CD4-positive, alpha-beta T cell treated with Interleukin-15 for 4 hours (primary cell): Measurements from ENCODE around the gene ELL2.
"Not testable (repeated sequence)": the region's sequence is repeated elsewhere in the genome, so short reads cannot be mapped to it uniquely, and the experiment has no call there.

Experiments
- DNase-seq: peaks from one replicate; pipeline ENCODE4 v3.0.0-alpha.2; 2020; ENCODE audit warnings: low spot score

Gene ELL2

DNA sequence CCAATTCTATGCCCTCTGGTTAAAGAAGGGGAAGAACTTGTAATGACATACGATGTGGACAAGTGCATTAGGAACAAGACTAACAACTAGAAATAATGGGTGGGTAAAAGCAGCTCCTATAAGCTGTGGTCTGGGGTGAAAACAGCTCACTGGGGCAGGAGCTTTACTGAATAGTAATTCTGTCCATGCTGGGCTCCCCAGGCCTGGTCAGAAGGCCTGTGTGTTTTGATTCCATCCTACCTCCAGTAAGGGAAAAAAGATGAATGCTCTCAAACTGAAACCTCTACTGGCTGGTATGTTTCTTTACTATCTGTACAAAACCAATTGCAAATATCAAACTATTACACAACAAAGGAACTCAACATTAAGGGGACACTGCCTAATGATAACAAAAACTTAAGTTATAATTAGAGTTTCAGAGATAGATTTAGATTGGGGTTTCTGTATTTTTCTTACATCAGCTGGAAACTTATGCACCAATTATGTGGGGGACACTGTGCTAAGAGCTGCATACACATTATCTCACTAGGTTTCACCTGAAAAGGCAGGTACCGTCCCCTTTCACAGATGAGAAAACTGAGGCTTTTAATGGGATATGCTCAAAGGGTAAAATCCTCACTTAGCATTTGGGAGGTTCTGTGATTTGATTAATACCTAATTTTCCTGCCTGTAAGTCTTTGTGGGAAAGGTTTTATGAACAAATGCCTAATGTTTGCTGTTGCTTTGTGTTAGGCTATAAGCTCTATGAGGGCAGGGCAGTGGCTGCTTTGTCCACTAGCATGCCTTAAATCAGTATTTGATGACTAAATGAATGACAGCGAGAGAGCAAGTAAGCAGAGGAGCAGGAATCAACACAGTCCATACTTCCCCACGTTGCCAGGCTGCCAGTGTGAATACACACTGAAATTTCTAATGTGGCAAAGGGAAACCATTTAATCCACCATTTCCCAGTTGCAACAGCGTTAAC lies 53.6 kb downstream of the ELL2 start:
- DNase-seq = no peak

DNA sequence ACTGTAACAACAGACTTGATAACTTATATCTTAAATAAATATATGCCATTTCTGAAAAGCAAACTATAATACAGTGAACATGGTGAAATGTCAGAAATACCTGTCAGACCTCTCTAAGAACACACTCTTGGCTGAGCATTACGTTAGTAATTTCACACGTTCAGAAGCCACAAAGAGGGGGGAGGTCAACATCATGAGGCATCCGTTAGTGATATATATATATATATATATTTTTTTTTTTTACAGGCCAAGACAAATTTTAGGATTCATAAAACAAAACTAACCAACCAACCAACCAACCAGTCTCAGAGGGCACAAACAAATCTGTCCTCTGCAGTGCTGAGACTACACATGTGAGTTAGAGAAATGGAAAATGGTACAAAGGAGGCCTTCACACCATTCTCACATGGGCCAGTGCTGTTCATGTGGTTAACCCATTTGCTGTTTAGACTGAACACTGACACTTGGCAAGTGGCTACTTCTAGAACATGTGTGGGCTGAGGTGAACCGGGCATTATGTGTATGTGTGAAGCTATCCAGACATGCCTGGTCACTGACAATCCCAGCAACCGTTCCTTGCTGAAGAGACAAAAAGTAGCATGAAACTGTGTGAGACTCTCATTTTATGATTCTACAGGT lies 54.5 kb downstream of the ELL2 start:
- no peak for DNase-seq

DNA sequence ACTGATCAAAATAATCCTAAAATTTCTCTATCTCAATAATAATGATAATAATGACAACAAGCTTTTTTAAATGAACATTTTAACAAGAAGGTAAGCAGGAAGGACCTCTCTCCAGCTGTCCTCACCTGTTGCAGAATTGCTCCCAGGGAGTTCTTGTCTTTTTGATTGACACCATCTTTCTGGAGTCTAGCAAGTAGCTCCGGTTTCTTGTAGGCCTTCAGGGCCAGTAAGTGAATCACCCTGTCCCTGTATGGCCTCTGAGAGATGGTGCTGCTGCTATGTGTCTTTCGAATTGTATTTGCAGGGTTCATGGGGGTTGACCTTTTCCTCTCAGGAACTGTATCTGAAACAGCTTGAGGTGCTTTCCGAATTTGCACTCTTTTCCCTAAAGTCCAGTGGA lies 55.3 kb downstream of the ELL2 start:
- DNase-seq = not testable (repeated sequence)

DNA sequence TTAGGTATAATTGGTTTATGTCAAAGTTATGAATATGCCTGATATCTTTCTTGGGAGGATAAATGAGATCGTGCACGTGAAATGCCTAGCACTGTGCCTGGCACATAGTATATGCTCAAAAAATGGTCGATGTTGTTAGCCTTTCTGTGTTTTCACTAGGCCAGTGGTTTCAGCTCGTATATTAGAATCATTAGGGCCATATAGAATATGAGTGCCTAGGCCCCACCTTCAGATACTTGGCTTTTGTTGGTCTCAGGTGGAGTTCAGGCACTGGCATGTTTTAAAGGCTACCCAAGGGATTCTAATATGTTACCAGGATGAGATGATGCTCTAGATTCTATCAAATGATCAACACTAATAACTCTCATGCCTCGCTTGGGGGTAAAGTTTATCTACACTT lies 56.8 kb downstream of the ELL2 start:
- DNase-seq = no peak

DNA sequence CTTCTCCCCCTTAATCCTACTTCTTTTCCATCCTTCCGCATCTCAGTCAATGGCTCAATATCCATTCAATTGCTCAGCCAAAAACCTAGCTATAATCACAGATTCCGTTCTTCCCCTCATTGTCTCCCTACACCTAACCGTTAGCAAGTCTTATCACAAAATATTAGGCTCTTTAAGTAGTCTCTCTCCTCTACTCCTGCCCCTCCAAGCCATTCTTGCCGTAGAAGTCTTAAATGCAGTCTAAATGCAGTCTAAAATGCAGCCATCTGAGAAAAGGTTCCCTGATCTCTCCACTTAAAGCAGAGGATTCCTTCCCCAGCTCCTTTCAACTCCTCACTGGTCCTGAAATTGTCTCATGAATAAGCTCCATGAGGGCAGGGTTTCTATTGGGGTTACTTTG lies 57.8 kb downstream of the ELL2 start:
- DNase-seq = no peak

DNA sequence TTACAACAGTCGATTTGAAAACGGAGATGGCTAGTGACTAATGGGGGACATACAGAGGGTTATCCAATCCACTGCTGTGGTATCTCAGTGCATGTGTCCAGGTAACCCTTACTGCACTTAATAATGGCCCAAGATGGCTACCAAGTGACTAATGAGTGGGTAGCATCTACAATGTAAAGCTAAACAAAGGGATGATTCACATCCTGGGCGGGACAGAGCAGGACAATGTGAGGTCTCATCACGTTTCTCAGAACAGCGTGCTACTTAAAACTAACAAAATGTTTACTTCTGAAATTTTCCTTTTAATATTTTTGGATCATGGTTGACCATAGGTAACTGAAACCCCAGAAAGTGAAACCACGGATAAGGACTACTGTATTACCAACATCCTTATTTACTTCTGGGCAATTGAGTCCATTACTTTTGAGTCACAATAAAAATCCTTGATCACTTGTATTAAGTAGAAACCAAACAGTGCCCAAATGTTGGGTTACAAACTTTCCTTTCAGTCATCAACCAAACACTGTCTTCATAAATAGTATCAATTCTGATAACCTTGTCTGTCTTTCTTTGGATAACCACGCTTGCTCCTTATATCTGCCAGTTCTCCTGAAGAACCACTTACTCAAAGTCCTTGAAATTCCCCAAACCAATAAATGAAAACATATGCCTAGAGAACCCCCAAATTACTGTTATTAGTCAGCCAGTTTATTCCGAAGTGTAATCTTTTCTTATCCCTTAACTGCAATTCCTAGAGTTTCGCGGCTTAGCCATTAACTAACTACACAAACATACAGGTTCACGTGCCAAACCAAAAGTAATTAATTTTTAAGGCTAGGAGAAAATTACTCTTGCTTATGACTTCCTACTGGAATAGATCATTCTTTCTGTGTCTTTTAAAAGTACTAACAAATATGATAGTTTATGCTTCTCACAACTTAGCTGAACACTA lies 59.7 kb downstream of the ELL2 start:
- DNase-seq = peak; percentile 10

DNA sequence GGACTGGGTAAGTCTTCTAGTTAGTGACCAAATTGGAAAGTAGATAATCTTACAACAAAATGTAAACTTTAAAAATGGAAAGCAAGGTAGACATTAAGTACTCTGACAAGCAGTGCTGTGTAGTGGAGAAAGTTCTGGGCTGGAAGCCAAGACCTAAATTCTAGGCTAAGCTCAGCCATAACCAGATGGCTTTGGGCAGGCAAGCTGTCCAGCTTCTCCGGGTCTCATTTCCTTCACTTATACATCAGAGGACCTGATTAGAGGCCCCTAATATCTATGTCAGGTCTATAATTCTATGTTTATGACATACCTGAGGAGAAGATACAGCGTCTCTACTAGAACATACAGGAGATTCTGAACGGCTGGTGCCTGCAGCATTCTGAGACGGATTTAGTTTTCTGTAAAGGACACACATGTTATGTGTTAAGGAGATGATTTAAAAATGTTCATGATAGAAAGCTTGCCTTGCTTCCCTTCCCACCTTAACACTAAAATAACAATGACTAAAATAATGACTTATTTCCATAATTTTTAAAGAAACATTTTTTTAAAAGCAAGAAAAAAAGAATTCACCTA lies 61.2 kb downstream of the ELL2 start:
- DNase-seq = no peak

DNA sequence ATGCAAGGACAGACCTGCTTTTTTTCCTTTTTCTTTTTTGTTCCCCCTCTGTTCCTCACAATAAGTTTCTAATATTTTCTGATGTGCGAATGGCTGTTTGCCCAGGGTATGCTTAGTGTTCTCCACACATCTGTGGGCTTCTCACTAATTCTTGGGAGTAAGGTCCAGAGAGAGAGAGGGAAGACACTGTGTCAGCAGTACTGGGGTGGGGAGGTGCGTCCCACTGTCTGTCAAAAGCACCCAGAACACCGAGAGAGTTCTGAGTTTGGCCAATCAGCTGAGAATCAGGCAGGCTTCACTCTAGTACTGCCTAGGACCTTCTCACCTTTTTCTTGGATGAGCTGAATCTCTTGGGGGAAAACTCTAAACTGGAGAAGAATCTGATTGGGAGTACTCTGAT lies 61.8 kb downstream of the ELL2 start:
- no peak for DNase-seq

DNA sequence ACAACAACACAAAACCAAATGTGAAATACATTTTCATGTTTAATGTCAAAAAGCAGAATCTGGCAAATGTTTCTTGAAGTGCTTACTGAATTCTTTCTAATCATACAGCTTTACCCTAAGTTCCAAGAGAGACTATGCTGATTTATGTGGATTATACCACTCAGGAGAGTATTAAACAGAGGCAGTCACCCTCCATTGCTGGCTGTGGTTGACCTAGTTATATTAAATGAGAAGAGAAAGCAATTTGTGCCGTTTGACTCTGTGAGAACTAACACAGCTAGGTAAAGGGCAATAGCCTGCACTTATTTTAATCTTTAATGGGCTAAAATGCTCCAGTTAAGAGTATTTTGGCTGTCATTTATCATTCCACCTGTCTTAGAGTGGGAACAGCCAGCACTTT lies 62.6 kb downstream of the ELL2 start:
- DNase-seq = no peak

DNA sequence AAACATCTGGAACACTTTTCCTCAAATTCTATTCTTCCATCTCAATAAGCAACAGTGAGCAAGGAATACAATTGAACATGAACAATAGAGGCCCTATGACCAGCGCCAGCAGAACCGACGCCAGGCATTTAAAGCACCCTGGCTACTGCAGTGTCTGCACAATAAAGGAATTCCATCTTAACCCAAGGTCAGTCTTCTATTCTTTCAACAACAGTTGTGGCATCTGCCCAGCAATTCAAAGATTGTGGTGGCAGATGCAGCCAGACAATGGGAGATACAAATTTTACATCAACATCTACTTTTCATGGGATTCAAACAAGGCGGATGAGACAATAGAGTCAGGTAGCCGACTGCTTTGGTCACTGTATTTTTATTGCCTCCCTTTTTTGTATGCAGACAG lies 65.9 kb downstream of the ELL2 start:
- no peak for DNase-seq

DNA sequence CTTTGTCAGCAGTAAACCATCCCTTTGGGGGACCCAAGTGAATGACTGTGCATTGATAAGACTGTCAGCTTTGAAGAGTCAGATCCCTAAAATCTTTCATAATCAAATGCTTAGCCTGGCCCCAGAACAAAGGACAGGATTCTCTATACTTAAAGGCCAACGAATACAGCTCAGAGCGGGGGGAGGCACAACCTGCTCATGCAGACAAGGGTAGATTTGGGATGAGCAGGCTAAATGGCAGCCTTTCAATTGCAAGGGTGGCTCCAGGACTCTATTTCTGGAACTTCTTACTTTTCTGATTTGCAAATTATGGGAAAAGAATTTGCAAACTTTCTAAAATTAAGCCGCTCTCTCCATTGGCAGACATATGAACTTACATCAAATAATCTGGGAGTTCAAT lies 66.4 kb downstream of the ELL2 start:
- DNase-seq = no peak

DNA sequence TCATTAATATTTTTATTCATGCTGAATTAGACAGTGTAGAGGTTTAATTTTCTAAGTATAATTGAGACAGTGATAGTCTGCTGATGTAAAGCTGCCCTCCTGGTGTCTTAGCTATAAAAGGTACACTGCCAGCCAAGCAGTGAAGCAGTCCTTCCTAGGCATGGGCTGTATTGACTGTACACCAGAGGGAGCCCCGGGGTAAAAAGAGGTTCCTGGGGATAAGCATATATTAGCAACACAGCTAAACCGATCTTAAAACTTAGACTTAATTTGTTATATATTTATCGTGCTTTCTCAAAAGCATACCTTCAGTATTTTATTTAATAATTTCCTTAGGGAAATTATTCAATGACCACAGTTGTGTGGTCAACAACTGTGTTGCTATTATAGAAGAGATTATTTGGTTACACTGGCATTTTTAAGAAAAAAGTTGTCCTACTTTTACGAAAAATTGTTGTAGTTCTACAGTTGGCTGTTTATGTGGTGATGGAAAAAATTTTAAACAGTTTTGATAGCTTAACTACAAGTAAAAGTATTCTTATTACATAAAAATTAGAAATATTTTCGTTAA lies 68.8 kb downstream of the ELL2 start:
- peak; percentile 10 for DNase-seq

DNA sequence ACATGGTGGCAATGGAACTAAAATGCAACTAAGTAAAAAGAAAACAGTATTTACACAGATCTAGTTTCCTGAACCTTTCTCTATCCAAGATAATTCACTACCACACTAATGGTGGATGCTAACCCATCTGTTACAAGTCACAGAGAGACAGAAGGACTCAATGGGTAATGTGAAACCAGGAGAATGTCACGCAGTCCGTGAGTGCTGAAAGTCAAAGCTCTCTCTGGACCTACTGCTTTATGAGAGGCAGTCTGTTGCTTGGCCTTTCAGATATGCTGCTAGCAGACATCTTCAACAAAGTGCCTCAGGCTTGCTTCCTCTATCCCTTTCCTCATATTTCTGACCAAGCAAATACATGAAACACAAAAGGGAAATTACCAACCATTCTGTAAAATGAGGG lies 70.2 kb downstream of the ELL2 start:
- no peak for DNase-seq

DNA sequence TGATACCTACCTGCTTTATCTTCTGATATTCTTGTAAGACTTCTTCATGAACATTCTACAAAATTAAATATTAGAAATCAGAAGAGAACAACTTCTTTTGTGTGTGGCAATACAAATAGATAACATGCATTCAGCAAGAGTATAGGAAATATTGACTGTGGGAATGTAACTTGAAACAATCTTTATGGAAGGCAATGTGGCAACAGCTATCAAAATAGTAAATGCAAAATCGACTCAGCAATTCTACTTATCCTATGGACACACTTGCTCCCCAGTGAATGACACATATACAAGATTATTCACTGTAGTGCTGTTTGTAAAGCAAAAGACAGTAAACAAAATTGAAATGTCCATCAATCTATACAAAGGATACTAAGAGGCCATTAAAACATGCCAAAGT lies 72.6 kb downstream of the ELL2 start:
- no peak for DNase-seq

DNA sequence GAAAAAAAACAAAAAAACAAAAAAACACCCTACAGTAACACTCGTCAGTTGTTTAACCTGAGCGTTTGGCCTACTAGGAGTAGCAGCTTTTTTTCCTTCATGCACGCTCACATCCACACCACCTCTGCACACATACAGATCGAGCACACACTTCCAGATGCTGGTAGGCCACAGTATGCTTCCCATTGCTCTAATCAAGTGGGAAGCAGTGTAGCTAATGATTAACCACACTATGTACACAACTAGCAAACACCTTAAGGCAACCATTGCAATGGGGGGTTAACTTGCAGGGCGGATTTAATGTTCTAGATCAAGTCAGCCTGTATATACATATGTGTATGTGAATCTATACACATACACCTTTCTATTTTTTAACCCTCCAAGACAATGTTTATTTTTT lies 73.7 kb downstream of the ELL2 start:
- DNase-seq = no peak

DNA sequence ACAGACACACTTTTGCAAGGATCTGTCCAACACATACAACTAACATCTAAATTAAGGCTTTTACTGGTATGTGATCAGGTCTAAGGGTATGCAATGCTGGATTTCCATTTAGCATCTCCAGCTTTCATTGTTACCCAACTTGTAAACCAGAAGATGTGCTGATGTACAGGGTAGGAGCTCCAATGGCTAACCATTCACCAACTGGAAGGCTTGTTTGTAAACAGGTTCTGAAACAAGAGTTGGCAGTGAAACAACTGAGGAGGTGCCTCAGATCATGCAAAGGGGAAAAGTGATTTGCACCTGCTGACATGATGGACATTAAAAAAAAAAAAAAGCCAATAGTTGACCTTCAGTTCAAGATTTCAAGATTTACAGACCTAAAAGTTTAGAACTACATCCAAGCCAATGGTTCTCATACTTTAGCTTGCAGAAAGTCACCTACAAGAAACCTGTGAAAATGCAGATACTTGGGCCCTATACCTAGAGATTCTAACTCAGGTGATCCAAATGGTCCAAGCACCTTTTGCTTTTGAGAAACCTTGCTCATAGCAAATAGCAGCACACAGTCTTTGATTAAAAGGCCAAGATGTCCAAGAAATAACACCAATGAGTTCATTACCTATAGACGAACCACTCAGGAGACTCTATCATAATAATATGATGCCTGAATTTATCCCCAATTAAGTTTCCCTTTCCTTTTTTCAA lies 75.2 kb downstream of the ELL2 start:
- DNase-seq = no peak

DNA sequence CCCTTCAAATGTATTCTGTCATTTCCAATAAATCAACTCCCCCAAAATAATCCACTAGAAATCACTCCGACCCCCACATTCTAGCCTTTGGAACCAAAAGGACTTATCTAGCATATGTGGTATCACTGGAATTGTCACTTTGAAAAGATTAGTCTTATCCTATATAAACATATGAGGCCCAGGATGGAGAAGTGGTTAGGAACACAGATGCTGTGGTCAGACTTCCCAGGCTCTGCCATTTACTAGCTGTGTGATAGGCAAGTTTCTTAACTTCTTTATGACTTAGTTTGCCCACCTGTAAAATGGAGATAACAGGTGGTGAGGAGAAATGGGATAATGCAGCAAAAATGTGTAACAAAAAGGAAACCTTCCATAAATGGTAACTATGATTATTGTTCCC lies 77.1 kb downstream of the ELL2 start:
- no peak for DNase-seq

DNA sequence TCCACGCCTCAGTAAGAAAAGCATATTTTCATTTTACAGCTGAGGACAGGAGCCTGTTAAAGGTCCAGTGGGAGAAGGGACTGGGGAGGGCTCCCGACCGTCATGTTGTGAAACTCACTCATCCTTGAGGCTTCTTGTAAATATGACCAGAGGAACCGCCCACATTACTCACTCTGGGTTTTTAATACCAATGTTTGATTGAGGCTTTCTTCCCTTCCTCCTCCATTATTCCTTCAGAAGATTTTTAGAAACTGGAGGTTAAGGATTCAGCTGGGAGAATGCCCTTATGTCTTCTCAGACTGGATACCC lies 77.7 kb downstream of the ELL2 start:
- DNase-seq = no peak

DNA sequence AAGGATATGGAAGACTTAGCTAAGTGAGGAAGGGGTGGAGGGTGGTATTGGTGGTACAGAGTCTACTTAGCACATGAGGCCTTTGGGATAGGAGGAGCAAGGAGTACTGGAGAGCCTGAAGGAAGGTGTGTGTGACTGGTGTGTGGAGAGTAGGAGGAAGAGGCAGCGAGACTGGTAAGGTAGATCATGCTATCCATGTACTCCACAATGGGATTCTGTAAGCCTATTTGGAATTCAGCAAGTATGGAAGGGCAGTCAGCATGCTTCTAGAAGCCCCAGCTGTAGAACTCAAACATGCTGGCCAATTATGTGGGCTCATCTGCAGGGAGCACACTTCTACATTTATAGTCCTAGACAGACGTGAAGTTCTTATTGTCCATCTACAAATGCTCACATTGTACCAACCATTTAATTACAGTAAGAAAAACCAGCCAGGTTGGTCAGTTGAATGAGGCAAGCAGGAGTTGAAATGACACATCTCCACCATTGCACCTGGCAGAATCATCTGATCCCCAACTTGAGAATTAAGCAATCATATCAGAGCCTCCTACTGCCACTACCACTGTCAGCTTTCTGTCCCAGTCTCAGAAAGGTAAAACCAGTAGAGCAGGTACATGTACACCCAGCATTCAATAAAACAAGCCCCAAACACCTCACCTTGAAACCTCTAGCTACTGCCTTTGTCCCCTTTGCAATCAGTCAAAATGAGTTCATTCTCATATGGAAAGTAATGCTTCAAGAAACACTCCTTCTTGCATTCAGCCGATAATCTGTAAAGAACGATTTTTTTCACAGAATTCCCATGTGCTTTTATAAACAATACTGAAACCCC lies 78.2 kb downstream of the ELL2 start:
- no peak for DNase-seq

DNA sequence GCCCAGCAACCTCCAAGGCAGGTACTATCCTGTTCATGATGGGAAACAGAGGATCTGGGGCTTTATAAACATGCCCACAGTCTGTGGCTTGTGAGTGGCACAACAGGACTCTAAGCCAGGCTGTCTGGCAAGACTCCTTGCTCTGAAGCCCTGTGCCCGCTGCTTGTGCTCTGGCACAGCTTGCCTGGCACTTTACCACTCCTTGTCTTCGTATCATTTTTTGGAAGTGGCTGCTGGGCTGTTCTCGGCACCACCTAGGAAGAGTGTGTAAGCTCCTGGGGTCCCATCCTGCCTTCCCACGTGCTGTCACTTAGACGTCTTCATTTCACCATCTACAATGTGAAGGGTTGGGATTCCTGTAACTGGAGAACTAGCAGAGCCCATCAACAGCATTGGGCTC lies 79.8 kb downstream of the ELL2 start:
- no peak for DNase-seq
